ENCODE results near the gene LRRC41.
"Not testable (repeated sequence)": the region's sequence is repeated elsewhere in the genome, so short reads cannot be mapped to it uniquely, and the experiment has no call there.

The LRRC41 gene

DNA sequence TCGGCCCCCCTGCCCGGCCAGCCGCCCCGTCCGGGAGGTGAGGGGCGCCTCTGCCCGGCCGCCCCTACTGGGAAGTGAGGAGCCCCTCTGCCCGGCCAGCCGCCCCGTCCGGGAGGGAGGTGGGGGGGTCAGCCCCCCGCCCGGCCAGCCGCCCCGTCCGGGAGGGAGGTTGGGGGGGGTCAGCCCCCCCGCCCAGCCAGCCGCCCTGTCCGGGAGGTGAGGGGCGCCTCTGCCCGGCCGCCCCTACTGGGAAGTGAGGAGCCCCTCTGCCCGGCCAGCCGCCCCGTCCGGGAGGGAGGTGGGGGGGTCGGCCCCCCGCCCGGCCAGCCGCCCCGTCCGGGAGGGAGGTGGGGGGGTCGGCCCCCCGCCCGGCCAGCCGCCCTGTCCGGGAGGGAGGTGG, 61.7 kb downstream of the LRRC41 start:
- FAIRE-seq, result not testable (repeated sequence)

DNA sequence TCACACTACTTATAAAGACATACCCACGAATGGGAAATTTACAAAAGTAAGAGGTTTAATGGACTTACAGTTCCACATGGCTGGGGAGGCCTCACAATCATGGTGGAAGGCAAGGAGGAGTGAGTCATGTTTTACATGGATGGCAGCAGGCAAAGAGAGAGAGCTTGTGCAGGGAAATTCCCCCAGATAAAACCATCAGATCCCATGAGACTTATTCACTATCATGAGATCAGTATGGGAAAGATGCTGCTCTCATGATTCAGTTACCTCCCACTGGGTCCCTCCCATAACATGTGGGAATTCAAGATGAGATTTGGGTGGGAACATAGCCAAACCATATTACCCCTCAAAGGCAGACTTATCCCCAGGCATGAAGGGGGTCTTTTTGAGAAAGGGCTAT, 64.6 kb downstream of the LRRC41 start:
- FAIRE-seq, result not testable (repeated sequence)

DNA sequence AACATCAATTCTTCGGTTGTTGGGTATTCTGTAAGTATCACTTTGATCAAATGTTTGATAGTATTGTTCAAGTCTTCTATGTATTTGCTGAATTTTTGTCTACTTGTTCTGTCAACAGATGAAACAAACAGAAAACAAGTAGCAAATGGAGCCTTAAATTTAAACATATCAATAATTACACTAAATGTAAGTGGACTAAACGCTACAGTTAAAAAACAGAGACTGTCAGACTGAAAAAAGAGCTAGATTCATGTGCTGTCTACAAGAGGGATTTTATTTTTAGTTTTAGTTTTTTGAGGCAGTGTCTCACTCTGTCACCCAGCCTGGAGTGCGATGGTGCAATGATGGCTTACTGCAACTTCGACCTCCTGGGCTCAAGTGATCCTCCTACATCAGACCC, 66.5 kb downstream of the LRRC41 start:
- FAIRE-seq, result no peak

DNA sequence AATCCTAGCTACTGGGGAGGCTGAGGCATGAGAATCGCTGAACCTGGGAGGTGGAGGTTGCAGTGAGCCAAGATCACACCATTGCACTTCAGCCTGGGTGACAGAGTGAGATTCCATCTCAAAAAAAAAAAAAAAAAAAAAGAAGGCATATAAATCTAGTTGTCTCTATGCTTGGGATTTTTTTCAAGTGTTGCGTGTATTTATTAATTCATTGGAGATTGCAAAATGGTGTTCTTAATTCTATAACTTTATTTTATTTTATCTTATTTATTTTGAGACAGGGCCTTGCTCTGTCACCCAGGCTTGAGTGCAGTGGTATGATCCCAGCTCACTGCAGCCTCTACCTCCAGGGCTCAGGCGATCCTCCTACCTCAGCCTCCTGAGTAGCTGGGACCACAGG, 72.2 kb downstream of the LRRC41 start:
- FAIRE-seq, result not testable (repeated sequence)
